ENCODE results near the gene GABRR1.

The GABRR1 gene

GRCh38 chr6:89217299-89217910, at the start of gene GABRR1:
Gene GABRR1, minus strand, starts transcription at chr6:89217358. Its CDS starts 36 bp downstream, at chr6:89217322.
- TF ChIP-seq CTCF (IDR thresholded peaks at IDR 0.05; ENCODE audit: control insufficient read depth, insufficient read depth, low read depth, low read length, missing control alignments), result no peak
- DNase-seq (ENCODE audit: low read depth), result no peak
- H3K4me3 ChIP-seq (ENCODE audit: control insufficient read depth, low read depth, low read length), result no peak within 1 kb of the TSS

GRCh38 chr6:89264296-89264695, 47.1 kb upstream of the GABRR1 start:
- no peak for DNase-seq (ENCODE audit: low read depth)
- no peak overlapping the region for H3K4me3 ChIP-seq (ENCODE audit: control insufficient read depth, low read depth, low read length)
- no peak for TF ChIP-seq CTCF (IDR thresholded peaks at IDR 0.05; ENCODE audit: control insufficient read depth, insufficient read depth, low read depth, low read length, missing control alignments)

GRCh38 chr6:89260832-89261231, 43.7 kb upstream of the GABRR1 start:
- no peak for DNase-seq (ENCODE audit: low read depth)
- no peak for TF ChIP-seq CTCF (IDR thresholded peaks at IDR 0.05; ENCODE audit: control insufficient read depth, insufficient read depth, low read depth, low read length, missing control alignments)
- H3K4me3 ChIP-seq (ENCODE audit: control insufficient read depth, low read depth, low read length), result no peak overlapping the region

- TF ChIP-seq CTCF (IDR thresholded peaks at IDR 0.05; ENCODE audit: control insufficient read depth, insufficient read depth, low read depth, low read length, missing control alignments), result no peak
- H3K4me3 ChIP-seq (ENCODE audit: control insufficient read depth, low read depth, low read length), result no peak overlapping the region
- DNase-seq (ENCODE audit: low read depth), result no peak
These were observed 43.2 kb upstream of the GABRR1 start for GRCh38 chr6:89260310-89260709.

- DNase-seq (ENCODE audit: low read depth), result no peak
- TF ChIP-seq CTCF (IDR thresholded peaks at IDR 0.05; ENCODE audit: control insufficient read depth, insufficient read depth, low read depth, low read length, missing control alignments), result no peak
- no peak overlapping the region for H3K4me3 ChIP-seq (ENCODE audit: control insufficient read depth, low read depth, low read length)
These were observed 41.8 kb upstream of the GABRR1 start for GRCh38 chr6:89258912-89259311.

- no peak for TF ChIP-seq CTCF (IDR thresholded peaks at IDR 0.05; ENCODE audit: control insufficient read depth, insufficient read depth, low read depth, low read length, missing control alignments)
- no peak for DNase-seq (ENCODE audit: low read depth)
- H3K4me3 ChIP-seq (ENCODE audit: control insufficient read depth, low read depth, low read length), result no peak overlapping the region
These were observed 40.6 kb upstream of the GABRR1 start for GRCh38 chr6:89257781-89258180.
